Glutamatergic neuron (in vitro differentiated cells): ENCODE results near the gene PIPOX. TPM values are rescaled to one million over a fixed set of nuclear protein-coding genes. Genes with fewer than 3 reads are reported as not detected.
A peak's percentile ranks its signal among the peaks of the same experiment; 100 is the strongest.

Experiments used
- DNase-seq: peaks from one replicate; pipeline ENCODE4 v3.0.0; 2022
- H3K27ac Mint-ChIP-seq: one replicate; pipeline ENCODE4 v1.8.0; 2020; ENCODE audit warnings: mild to moderate bottlenecking, mixed read lengths, inconsistent platforms; ENCODE audit not compliant: unreplicated experiment
- H3K27me3 Mint-ChIP-seq: one replicate; pipeline ENCODE4 v1.8.0; 2020; ENCODE audit warnings: mild to moderate bottlenecking, moderate library complexity, mixed read lengths, inconsistent platforms; ENCODE audit not compliant: unreplicated experiment
- H3K36me3 Mint-ChIP-seq: one replicate; pipeline ENCODE4 v1.8.0; 2020; ENCODE audit warnings: mild to moderate bottlenecking, mixed read lengths, inconsistent platforms; ENCODE audit not compliant: unreplicated experiment
- H3K4me1 Mint-ChIP-seq: one replicate; pipeline ENCODE4 v1.8.0; 2020; ENCODE audit warnings: mild to moderate bottlenecking, low read depth, mixed read lengths, inconsistent platforms; ENCODE audit not compliant: unreplicated experiment
- H3K4me3 Mint-ChIP-seq: one replicate; pipeline ENCODE4 v1.8.0; 2020; ENCODE audit warnings: mild to moderate bottlenecking, mixed read lengths, inconsistent platforms; ENCODE audit not compliant: unreplicated experiment
- H3K9me3 Mint-ChIP-seq: one replicate; pipeline ENCODE4 v1.8.0; 2020; ENCODE audit warnings: mild to moderate bottlenecking, moderate library complexity, mixed read lengths, inconsistent platforms; ENCODE audit not compliant: unreplicated experiment
- CTCF ChIP-seq: fragments of 200-600 bp; sonication (generic); IDR thresholded peaks from one replicate; pipeline ENCODE4 v1.5.0; 2021; ENCODE audit not compliant: partially characterized antibody, unreplicated experiment
- total RNA-seq: library from RNA; stranded (reverse); fragmentation: NEBNext Ultra II Directional; extraction: Animal tissue kit (Norgen Biotek cat#: 25700); gene quantifications from one replicate; pipeline ENCODE4 v1.2.1, GENCODE V29; 2021; ENCODE audit not compliant: unreplicated experiment

The PIPOX gene
- total RNA-seq, 1 donor from 2014 or later = 1.4 TPM

- peak overlapping the region; percentile 93 for H3K27ac Mint-ChIP-seq
- H3K4me1 Mint-ChIP-seq = peaks cover 34% of the 10 kb centered on the region
Observed at GRCh38 chr17:29048440-29049368, 5.8 kb downstream of the PIPOX start.

DNA sequence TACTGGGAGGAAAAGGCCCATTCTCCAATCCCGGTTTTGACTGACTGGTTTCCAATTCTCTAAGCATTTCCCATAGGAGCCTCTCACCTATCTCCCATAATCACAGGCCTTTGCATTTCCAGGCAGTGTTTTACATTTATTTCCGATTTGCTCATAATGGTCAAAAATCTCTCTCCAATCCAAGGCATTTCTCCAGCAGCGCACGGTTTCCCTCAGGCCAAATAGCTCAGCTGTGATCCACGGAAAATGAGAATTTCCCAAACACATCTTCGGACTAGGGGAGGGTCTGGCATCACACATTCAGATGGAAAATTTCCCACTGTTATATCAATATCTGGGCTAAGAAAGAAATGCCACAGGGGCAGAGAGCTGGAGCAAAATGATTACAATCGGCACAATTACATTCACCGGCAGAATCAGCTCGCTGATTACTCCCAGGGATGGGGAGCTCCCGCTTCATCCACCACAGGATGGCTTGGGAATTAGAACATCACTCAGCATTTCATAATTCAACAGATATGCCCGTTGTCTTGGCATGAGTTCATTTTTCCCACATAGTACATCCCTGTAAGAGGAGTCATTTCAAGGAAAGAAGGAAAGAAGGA lies 6.7 kb downstream of the PIPOX start:
- H3K4me1 Mint-ChIP-seq = peaks cover 36% of the 10 kb centered on the region
- peaks cover 7% of the 10 kb centered on the region for H3K9me3 Mint-ChIP-seq
- TF ChIP-seq CTCF = no peak
- no peaks in the 10 kb centered on the region for H3K36me3 Mint-ChIP-seq
- no peak for DNase-seq
- H3K4me3 Mint-ChIP-seq = no peak overlapping the region
- H3K27ac Mint-ChIP-seq = no peak overlapping the region
- peaks cover 10% of the 10 kb centered on the region for H3K27me3 Mint-ChIP-seq

More at GRCh38 chr17:29048440-29049368, 5.8 kb downstream of the PIPOX start:
- H3K9me3 Mint-ChIP-seq = peaks cover 14% of the 10 kb centered on the region
- peak; percentile 62 for DNase-seq
- H3K4me3 Mint-ChIP-seq = peak overlapping the region; percentile 58
- no peak for TF ChIP-seq CTCF
- peaks cover 6% of the 10 kb centered on the region for H3K27me3 Mint-ChIP-seq
- H3K36me3 Mint-ChIP-seq = no peaks in the 10 kb centered on the region

DNA sequence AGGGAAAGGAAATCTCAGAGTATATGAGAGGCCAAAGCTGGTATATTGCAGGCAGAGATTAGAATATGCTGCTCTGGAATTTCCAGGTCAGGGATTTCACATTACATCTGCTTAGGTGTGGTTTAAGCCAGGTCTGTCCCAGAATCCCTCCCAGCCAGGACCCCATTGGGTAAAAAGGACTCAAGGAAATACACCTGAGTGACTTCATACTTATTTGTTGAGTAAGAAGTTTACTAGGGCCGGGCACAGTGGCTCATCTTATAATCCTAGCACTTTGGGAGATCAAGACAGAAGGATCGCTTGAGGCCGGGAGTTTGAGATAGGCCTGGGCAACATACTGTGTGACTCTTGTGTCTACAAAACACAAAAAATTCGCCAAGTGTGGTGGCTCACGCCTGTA lies 7.2 kb downstream of the PIPOX start:
- Mint-ChIP-seq H3K36me3 (no peaks in the 10 kb centered on the region), H3K27me3 (peaks cover 10% of the 10 kb centered on the region), H3K27ac (no peak overlapping the region), H3K4me3 (no peak overlapping the region), H3K4me1 (peaks cover 40% of the 10 kb centered on the region), H3K9me3 (peaks cover 5% of the 10 kb centered on the region)
- DNase-seq = no peak
- no peak for TF ChIP-seq CTCF

DNA sequence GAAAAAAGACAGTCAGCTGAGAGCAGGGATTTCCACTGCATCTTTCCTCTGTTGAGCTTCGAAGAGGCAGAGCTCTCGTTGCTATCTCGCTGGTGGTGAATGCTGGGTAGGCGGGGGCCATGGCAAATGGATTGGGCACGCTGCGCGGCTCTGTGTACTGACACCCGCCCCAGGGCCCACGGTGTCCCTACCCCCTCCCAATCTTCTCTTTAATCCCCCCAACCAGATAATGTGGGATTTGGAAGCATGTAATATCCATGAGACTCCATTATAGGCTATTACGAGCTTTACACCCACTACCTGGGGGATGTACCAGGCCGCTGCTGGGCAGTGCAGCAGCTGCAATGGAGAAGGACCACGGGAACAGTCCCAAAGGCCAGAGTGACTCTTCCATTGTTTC lies 8.3 kb downstream of the PIPOX start:
- peaks cover 33% of the 10 kb centered on the region for H3K4me1 Mint-ChIP-seq
- peaks cover 5% of the 10 kb centered on the region for H3K9me3 Mint-ChIP-seq
- peaks cover 10% of the 10 kb centered on the region for H3K27me3 Mint-ChIP-seq
- no peak overlapping the region for H3K27ac Mint-ChIP-seq
- no peak overlapping the region for H3K4me3 Mint-ChIP-seq
- DNase-seq = no peak
- no peak for TF ChIP-seq CTCF
- no peaks in the 10 kb centered on the region for H3K36me3 Mint-ChIP-seq

- no peaks in the 10 kb centered on the region for H3K36me3 Mint-ChIP-seq
- peaks cover 3% of the 10 kb centered on the region for H3K9me3 Mint-ChIP-seq
- peaks cover 32% of the 10 kb centered on the region for H3K4me1 Mint-ChIP-seq
- no peak for TF ChIP-seq CTCF
- H3K4me3 Mint-ChIP-seq = no peak overlapping the region
- no peak for DNase-seq
- H3K27ac Mint-ChIP-seq = no peak overlapping the region
- peaks cover 10% of the 10 kb centered on the region for H3K27me3 Mint-ChIP-seq
Observed at GRCh38 chr17:29051731-29052130, 8.8 kb downstream of the PIPOX start.
